HG03558 (cell line): Measurements from ENCODE around the gene RAPGEF5.
"Not testable (repeated sequence)": the region's sequence is repeated elsewhere in the genome, so short reads cannot be mapped to it uniquely, and the experiment has no call there.

Source experiments
- ATAC-seq: cut with Tn5 transposase; IDR thresholded peaks from one replicate; pipeline ENCODE4 v1.9.1; 2021; ENCODE audit warnings: moderate number of reproducible peaks; ENCODE audit not compliant: unreplicated experiment; ENCODE audit errors: extremely low read depth

RAPGEF5 gene

DNA sequence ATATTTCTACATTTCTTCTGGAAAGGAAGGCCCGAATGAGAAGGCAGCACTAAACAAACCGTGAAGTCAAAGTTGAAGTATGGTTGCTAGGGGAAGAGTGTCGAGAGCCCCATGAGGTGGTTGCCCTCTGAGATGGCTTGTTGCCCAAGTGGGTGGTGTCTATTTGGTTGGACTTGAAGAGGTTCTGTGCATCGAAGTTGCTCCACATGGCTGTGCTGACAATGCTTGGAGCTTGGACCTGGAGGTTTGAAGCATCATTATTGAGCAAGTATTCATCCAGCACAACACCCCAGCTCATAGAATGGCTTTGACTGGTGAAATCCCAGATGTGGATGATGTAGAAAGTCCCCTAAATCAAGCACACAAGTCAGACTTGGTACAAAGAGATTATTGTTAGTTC, 246.1 kb downstream of the RAPGEF5 start:
- ATAC-seq, result no peak

DNA sequence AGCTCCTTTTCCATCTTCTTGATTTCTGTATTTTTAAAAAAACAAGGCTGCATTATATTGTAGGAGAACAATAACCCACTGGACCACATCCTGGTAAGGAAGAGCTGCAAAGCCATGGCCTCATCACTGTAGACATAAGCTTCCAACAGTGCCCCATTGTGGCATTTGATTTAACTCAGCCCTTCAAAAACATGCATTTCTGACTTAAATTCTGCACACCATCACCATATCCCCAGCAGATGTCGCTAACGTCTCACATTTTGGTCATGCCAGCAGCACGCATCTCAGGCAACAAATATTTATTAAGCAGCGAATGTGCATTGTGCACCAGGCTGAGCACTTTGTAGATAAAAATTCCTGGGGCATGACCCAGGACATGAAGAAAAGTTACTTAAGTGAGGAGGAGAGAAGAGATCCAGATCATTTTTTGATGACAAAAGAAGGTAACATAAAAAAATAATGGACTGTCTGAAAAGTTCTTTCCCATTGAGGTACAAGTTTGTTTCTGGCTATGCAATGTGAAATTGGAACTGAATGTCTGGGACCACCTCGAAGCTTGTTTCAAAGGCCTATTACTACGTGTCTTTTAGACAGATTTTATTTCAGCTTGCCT, 246.6 kb downstream of the RAPGEF5 start:
- ATAC-seq, result no peak

DNA sequence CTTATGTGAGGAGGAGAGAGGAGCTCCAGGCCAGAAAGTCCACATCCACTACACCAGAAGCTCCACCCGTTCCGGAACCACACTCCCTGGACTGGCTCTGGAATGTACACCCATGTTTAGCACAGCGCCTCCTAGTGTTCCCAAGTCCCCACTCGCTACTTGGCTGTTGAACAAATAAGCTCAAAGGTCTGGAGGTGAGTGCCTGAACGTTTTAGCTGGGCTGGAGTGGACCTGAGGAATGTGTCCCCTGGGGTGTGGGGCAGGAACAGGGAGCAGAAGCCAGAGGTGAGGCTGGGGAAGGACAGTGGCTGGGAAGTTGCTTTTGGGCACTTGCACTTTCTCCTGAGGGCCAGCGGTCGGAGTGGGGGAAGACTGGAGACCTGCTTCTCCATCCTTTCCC, 247.2 kb downstream of the RAPGEF5 start:
- no peak for ATAC-seq

DNA sequence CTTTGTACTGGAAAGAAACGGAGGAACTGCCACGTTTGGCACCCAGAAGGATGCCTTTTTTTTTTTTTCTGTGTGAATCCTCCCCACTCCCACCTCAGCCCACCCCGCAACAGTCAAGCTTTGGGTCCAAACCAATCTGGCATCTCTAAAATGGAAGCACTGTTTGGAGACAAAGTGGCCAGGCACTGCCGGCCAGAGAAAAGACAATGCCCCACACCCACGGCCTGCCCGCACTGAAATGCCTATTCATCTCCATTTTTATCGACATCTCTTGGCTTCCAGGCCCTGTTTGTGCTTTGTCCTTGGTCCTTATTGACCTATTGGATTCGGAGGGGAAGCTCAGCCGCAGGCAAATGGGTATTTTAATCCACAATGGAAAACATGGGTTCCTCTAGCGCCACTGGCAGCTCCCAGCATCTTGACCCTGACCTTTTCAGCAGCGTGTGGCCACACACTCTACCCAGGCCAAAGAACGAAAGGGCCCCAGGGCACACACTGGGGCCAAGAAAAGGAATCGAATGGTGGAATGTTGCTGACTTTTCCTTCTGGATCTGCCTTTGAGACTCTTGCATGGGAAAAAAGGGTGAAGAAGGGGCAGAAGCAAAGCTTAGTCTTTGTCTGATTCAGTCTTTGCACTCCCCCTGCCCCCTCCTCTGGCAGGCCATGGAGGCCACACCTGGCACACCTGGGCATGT, 248.7 kb downstream of the RAPGEF5 start:
- ATAC-seq, result no peak

- no peak for ATAC-seq
Measured at GRCh38 chr7:22105550-22105949, 251.4 kb downstream of the RAPGEF5 start.

- ATAC-seq, result no peak
Measured at GRCh38 chr7:22094413-22095342, 262.3 kb downstream of the RAPGEF5 start.

DNA sequence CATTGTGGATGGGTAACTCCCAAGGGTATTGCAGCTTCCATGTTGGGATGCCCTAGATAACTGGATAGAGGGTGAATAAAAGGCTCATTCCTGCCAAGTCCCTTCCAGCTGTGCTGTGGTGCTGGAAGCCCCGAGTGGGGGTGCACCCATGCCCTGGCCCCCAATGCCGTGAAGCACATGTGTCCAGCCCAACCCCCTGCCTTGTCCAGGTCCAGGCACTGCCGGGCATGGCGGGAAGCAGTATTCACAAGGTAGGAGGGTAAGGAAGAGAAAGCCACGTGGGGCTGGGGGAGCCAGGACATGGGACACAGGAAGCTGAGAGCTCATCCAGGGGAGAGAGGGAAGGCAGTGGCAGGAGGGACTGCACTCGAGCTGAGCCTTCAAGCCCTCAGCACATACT, 263.0 kb downstream of the RAPGEF5 start:
- no peak for ATAC-seq

GRCh38 chr7:22093001-22093400, 264.0 kb downstream of the RAPGEF5 start:
- ATAC-seq, result no peak

DNA sequence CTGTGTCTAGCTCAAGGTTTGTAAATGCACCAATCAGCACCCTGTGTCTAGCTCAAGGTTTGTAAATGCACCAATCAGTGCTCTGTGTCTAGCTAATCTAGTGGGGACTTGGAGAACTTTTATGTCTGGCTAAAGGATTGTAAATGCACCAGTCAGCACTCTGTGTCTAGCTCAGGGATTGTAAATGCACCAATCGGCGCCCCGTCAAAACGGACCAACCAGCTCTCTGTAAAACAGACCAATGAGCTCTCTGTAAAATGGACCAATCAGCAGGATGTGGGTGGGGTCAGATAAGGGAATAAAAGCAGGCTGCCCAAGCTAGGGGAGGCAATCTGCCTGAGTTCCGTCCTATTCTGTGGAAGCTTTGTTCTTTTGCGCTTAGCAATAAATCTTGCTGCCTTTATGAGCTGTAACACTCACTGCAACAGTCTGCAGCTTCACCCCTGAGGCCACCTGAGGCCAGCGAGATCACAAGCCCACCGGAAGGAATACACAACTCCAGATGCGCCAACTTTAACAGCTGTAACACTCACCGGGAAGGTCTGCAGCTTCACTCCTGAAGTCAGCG, 265.9 kb downstream of the RAPGEF5 start:
- not testable (repeated sequence) for ATAC-seq

- no peak for ATAC-seq
Measured at GRCh38 chr7:22090512-22090911, 266.4 kb downstream of the RAPGEF5 start.

DNA sequence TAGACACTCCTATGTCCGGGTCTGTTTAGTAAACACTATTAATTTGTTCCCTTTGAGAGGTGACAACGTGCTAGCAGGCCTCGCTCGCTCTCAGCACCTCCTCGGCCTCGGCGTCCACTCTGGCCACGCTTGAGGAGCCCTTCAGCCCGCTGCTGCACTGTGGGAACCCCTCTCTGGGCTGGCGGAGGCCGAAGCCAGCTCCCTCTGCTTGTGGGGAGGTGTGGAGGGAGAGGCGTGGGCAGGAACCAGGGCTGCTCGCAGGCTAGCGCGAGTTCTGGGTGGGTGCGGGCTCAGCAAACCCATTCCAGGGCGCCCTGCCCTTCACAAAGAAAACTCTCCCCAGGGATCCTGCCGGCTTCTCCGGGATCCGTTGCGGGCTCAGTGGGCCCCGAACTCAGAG, 266.8 kb downstream of the RAPGEF5 start:
- no peak for ATAC-seq

- ATAC-seq, result no peak
Measured at GRCh38 chr7:22088827-22089226, 268.1 kb downstream of the RAPGEF5 start.

- no peak for ATAC-seq
Measured at GRCh38 chr7:22087861-22088260, 269.1 kb downstream of the RAPGEF5 start.

DNA sequence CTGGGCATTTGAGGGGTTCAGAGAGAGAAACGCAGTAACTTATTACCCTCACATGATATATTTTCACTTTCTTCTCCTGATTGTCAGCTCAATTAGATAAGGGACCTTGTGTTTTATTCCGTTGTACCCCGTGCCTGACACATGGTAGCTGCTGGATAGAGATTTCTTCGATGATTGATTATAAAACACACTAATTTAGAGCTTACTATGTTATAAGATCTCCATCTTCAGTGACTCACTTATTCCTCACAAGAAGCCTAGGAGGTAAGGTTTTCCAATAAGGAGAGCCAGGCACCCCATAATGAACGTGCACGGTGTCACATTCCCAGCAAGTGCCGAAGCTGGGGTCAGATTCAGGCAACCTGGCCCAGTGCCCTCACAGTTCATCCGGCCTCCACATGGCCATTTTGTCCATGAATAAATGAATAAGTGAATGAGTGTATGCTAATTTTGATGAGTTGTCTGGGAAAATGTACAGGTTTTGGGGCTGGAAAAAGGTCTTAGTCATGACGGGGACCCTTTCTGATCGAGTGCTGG, 273.2 kb downstream of the RAPGEF5 start:
- no peak for ATAC-seq

DNA sequence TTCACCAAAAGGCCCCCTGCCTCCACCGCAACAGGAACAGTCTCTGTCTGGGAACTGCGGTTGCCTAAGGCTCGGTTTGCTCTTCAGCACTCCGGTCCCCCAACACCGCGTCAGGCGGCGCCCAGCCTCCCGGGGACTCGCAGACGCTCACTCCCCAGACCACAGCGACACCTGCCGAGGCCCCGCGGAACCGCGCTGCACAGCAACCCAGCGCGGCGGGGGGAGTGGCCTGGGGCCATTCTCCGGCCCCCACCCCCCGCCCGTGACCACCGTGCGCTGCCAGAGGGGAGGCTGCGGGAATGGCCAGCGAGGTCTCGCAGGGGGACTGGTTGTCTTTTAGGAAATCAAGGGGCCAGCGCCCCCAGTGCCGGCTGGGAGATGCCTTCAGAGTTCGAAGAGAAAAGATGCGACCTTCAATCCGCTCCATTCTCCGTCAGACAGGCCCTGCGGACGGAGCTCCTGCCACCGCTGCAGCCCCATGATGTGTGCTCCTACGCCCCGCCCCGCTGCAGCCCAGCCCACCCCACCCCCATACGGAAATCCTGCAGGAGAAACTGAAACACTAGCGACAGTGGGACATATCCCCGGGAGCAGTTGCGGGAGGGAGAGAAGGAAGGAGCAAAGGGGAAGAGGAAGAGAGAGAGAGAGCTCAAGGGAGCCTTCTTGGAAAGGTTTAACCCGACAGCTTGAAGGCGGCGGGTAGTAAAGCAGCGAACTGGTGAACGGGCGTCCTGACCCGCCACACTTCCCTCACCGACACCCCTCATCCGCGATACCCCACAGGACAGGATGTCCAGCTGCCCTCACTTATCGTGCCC, 273.9 kb downstream of the RAPGEF5 start:
- peak; percentile 94 for ATAC-seq

- no peak for ATAC-seq
Measured at GRCh38 chr7:22082553-22082885, 274.4 kb downstream of the RAPGEF5 start.

GRCh38 chr7:22080219-22080618, 276.7 kb downstream of the RAPGEF5 start:
- ATAC-seq, result not testable (repeated sequence)

DNA sequence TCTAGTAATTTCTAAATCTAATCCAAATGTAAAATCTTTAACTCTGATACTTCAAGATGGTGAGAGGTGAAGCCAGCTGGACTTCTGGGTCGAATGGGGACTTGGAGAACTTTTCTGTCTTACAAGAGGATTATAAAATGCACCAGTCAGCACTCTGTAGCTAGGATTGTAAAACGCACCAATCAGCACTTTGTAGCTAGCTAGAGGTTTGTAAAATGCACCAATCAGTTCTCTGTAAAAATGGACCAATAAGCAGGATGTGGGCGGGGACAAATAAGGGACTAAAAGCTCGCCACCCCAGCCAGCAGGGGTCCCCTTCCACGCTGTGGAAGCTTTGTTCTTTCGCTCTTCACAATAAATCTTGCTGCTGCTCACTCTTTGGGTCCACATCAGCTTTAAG, 278.1 kb downstream of the RAPGEF5 start:
- ATAC-seq, result not testable (repeated sequence)

DNA sequence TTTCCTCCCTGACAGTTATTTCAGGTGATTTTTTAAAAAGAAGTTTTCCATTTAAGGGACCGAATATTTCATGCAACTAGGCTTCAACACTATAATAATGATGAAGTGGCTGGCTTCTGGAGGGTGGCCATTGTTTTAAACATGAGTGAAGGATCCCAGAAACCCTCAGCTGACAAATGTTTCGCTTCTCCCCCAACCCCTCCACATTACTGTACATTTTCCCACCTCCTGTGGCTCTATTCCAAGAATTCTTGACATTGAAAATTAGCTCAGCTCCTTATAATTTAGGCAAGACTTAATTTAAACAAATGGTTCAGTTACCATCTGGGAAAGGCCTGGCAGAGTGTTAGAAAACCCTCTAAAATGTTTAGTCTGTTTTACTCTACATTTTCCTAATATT, 281.4 kb downstream of the RAPGEF5 start:
- ATAC-seq, result no peak

- no peak for ATAC-seq
Measured at GRCh38 chr7:22074897-22075296, 282.1 kb downstream of the RAPGEF5 start.
